Measurements from ENCODE around the gene NUDT15.

DNA sequence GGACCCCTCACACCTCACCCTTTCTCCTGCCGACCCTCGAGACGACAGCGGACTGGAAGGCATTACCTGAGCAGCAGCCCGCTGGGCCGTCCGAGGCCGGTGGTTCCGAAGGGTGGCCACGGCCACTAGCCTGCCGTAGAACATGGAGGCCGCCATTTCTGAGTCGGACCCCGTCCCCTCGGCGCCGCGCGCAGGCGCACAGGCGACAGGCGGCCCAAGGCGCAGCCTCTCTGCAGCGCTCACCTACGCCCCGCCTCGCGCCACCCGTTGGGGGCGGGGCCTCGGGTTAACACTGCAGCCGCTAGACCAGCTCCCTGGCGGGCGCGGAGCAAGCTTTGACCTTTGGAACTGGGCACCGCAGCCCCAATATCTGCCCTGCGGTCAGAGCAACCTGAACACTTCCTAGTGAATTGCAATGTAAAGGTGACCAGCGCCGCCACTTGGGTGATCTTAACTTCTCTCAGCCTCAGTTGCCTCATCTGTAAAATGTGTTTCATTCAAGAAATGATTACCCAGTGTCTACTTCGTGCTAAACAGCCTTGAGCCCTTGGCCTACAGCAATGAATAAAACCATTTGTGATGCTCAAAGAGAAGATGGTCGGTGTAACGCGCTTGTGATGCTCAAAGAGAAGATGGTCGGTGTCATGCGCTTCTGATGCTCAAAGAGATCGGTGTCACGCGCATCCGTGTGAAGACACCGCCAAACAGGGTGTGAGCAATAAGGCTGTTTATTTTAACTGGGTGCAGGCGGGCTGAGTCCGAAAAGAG is 36.2 kb upstream of the NUDT15 start, which contains the start of gene SUCLA2:
- TF ChIP-seq, protein P1, sequence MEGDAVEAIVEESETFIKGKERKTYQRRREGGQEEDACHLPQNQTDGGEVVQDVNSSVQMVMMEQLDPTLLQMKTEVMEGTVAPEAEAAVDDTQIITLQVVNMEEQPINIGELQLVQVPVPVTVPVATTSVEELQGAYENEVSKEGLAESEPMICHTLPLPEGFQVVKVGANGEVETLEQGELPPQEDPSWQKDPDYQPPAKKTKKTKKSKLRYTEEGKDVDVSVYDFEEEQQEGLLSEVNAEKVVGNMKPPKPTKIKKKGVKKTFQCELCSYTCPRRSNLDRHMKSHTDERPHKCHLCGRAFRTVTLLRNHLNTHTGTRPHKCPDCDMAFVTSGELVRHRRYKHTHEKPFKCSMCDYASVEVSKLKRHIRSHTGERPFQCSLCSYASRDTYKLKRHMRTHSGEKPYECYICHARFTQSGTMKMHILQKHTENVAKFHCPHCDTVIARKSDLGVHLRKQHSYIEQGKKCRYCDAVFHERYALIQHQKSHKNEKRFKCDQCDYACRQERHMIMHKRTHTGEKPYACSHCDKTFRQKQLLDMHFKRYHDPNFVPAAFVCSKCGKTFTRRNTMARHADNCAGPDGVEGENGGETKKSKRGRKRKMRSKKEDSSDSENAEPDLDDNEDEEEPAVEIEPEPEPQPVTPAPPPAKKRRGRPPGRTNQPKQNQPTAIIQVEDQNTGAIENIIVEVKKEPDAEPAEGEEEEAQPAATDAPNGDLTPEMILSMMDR (IDR thresholded peaks at IDR 0.05; ENCODE audit: low read length), result no peak
- no peak for TF ChIP-seq EZH2 (IDR thresholded peaks at IDR 0.05; ENCODE audit: borderline replicate concordance, low read length)
